Activated T-helper 1 cell treated with anti-CD3 and anti-CD28 coated beads, Interleukin-12 subunit alpha, Interleukin-12 subunit beta, Interleukin-2, Interleukin-4 antibody, amounts not matched to agents 30 ng/mL and 10 ng/mL and 1 ng/mL, durations not matched to agents 14 hours and 24 hours and 36 hours (primary cell): ENCODE results near the gene CDCA8. TPM values are rescaled to one million over a fixed set of nuclear protein-coding genes. Genes with fewer than 3 reads are reported as not detected.

Experiments
- DNase-seq: peaks from one replicate; pipeline ENCODE4 v3.0.0; 2021; ENCODE audit warnings: low spot score
- H3K27ac Mint-ChIP-seq: one replicate; pipeline ENCODE4 v1.8.0; 2021; ENCODE audit warnings: mild to moderate bottlenecking, mixed read lengths
- H3K27me3 Mint-ChIP-seq: one replicate; pipeline ENCODE4 v1.8.0; 2022; ENCODE audit warnings: mild to moderate bottlenecking, moderate library complexity, mixed read lengths; ENCODE audit not compliant: insufficient read depth
- H3K36me3 Mint-ChIP-seq: one replicate; pipeline ENCODE4 v1.8.0; 2021; ENCODE audit warnings: low read depth, mixed read lengths
- H3K4me1 Mint-ChIP-seq: one replicate; pipeline ENCODE4 v1.8.0; 2021; ENCODE audit warnings: low read depth, mixed read lengths
- H3K4me3 Mint-ChIP-seq: one replicate; pipeline ENCODE4 v1.8.0; 2021; ENCODE audit warnings: mild to moderate bottlenecking, moderate library complexity, mixed read lengths
- H3K9me3 Mint-ChIP-seq: one replicate; pipeline ENCODE4 v1.8.0; 2021; ENCODE audit warnings: mixed read lengths
- intact Hi-C: fragments of 100-400 bp; cut with micrococcal nuclease; formaldehyde crosslinking; loops from one replicate; pipeline ENCODE4 v1.15.1; 2024
- total RNA-seq: library from RNA; stranded (reverse); gene quantifications from 2 replicates; pipeline ENCODE4 v1.2.3, GENCODE V29; 2022

The CDCA8 gene
- 33.5 and 37.2 TPM in 2 replicates for total RNA-seq

- peaks cover 50% of the 10 kb centered on the region for H3K4me1 Mint-ChIP-seq
- no peaks in the 10 kb centered on the region for H3K9me3 Mint-ChIP-seq
- H3K4me3 Mint-ChIP-seq: peak within 1 kb of the TSS; percentile 92
- no peaks in the 10 kb centered on the region for H3K27me3 Mint-ChIP-seq
- intact Hi-C loops: loop anchor here (1.0 to 10.0 kb wide), 13 partner anchors 96 to 1545 kb away; partner anchors contain the start of genes MEAF6, MRPS15, MYCBP and SNIP1
- DNase-seq: peak; percentile 99
- peaks cover 40% of the 10 kb centered on the region for H3K36me3 Mint-ChIP-seq
- H3K27ac Mint-ChIP-seq: peak within 1 kb of the TSS; percentile 91
Measured at GRCh38 chr1:37692078-37692833, at the start of gene CDCA8. Gene CDCA8 (plus strand): TSS chr1:37692516. CDS start chr1:37692691, 175 bp downstream.

GRCh38 chr1:37647281-37647680, 45.0 kb upstream of the CDCA8 start:
- Mint-ChIP-seq H3K9me3 (no peaks in the 10 kb centered on the region), H3K27ac (no peak overlapping the region), H3K4me1 (no peaks in the 10 kb centered on the region), H3K4me3 (no peak overlapping the region), H3K27me3 (no peaks in the 10 kb centered on the region), H3K36me3 (no peaks in the 10 kb centered on the region)
- no peak for DNase-seq
- intact Hi-C loops: no loop called here

GRCh38 chr1:37650173-37650572, 42.1 kb upstream of the CDCA8 start:
- intact Hi-C loops: no loop called here
- Mint-ChIP-seq H3K27ac (no peak overlapping the region), H3K36me3 (no peaks in the 10 kb centered on the region), H3K4me3 (no peak overlapping the region), H3K4me1 (no peaks in the 10 kb centered on the region), H3K9me3 (no peaks in the 10 kb centered on the region), H3K27me3 (no peaks in the 10 kb centered on the region)
- no peak for DNase-seq

GRCh38 chr1:37650721-37651120, 41.6 kb upstream of the CDCA8 start:
- no peaks in the 10 kb centered on the region for H3K9me3 Mint-ChIP-seq
- H3K27ac Mint-ChIP-seq: no peak overlapping the region
- intact Hi-C loops: no loop called here
- H3K36me3 Mint-ChIP-seq: no peaks in the 10 kb centered on the region
- DNase-seq: no peak
- H3K4me1 Mint-ChIP-seq: no peaks in the 10 kb centered on the region
- H3K27me3 Mint-ChIP-seq: no peaks in the 10 kb centered on the region
- no peak overlapping the region for H3K4me3 Mint-ChIP-seq

GRCh38 chr1:37651803-37652202, 40.5 kb upstream of the CDCA8 start:
- H3K27ac Mint-ChIP-seq: no peak overlapping the region
- H3K4me3 Mint-ChIP-seq: no peak overlapping the region
- no peak for DNase-seq
- intact Hi-C loops: no loop called here
- H3K4me1 Mint-ChIP-seq: no peaks in the 10 kb centered on the region
- no peaks in the 10 kb centered on the region for H3K27me3 Mint-ChIP-seq
- H3K9me3 Mint-ChIP-seq: no peaks in the 10 kb centered on the region
- no peaks in the 10 kb centered on the region for H3K36me3 Mint-ChIP-seq

- Mint-ChIP-seq H3K9me3 (no peaks in the 10 kb centered on the region), H3K36me3 (no peaks in the 10 kb centered on the region), H3K27me3 (peaks cover 4% of the 10 kb centered on the region), H3K4me1 (no peaks in the 10 kb centered on the region), H3K4me3 (no peak overlapping the region), H3K27ac (no peak overlapping the region)
- DNase-seq: no peak
- intact Hi-C loops: no loop called here
Measured at GRCh38 chr1:37652976-37653375, 39.3 kb upstream of the CDCA8 start.

- DNase-seq: no peak
- Mint-ChIP-seq H3K4me3 (no peak overlapping the region), H3K4me1 (no peaks in the 10 kb centered on the region), H3K9me3 (no peaks in the 10 kb centered on the region), H3K27me3 (peaks cover 7% of the 10 kb centered on the region), H3K27ac (no peak overlapping the region), H3K36me3 (no peaks in the 10 kb centered on the region)
- intact Hi-C loops: no loop called here
Measured at GRCh38 chr1:37653906-37654305, 38.4 kb upstream of the CDCA8 start.

GRCh38 chr1:37655274-37655673, 37.0 kb upstream of the CDCA8 start:
- Mint-ChIP-seq H3K36me3 (no peaks in the 10 kb centered on the region), H3K4me3 (no peak overlapping the region), H3K4me1 (no peaks in the 10 kb centered on the region), H3K27ac (no peak overlapping the region), H3K27me3 (peaks cover 9% of the 10 kb centered on the region), H3K9me3 (no peaks in the 10 kb centered on the region)
- DNase-seq: no peak
- intact Hi-C loops: no loop called here

- no peak for DNase-seq
- H3K27me3 Mint-ChIP-seq: peaks cover 9% of the 10 kb centered on the region
- no peak overlapping the region for H3K27ac Mint-ChIP-seq
- no peaks in the 10 kb centered on the region for H3K36me3 Mint-ChIP-seq
- H3K4me3 Mint-ChIP-seq: no peak overlapping the region
- H3K4me1 Mint-ChIP-seq: no peaks in the 10 kb centered on the region
- intact Hi-C loops: no loop called here
- H3K9me3 Mint-ChIP-seq: no peaks in the 10 kb centered on the region
Measured at GRCh38 chr1:37656026-37656425, 36.3 kb upstream of the CDCA8 start.

- Mint-ChIP-seq H3K27ac (no peak overlapping the region), H3K9me3 (no peaks in the 10 kb centered on the region), H3K36me3 (no peaks in the 10 kb centered on the region), H3K4me1 (no peaks in the 10 kb centered on the region), H3K4me3 (no peak overlapping the region), H3K27me3 (peaks cover 9% of the 10 kb centered on the region)
- intact Hi-C loops: no loop called here
- DNase-seq: no peak
Measured at GRCh38 chr1:37656881-37657280, 35.4 kb upstream of the CDCA8 start.

GRCh38 chr1:37657620-37658412, 34.5 kb upstream of the CDCA8 start:
- DNase-seq: no peak
- Mint-ChIP-seq H3K36me3 (no peaks in the 10 kb centered on the region), H3K27ac (no peak overlapping the region), H3K4me3 (no peak overlapping the region), H3K27me3 (peaks cover 9% of the 10 kb centered on the region), H3K9me3 (no peaks in the 10 kb centered on the region), H3K4me1 (no peaks in the 10 kb centered on the region)
- intact Hi-C loops: no loop called here

- H3K9me3 Mint-ChIP-seq: no peaks in the 10 kb centered on the region
- no peaks in the 10 kb centered on the region for H3K4me1 Mint-ChIP-seq
- intact Hi-C loops: no loop called here
- no peak overlapping the region for H3K27ac Mint-ChIP-seq
- no peak overlapping the region for H3K4me3 Mint-ChIP-seq
- H3K27me3 Mint-ChIP-seq: peaks cover 9% of the 10 kb centered on the region
- no peaks in the 10 kb centered on the region for H3K36me3 Mint-ChIP-seq
- no peak for DNase-seq
Measured at GRCh38 chr1:37658486-37658885, 33.8 kb upstream of the CDCA8 start.

GRCh38 chr1:37660664-37661063, 31.7 kb upstream of the CDCA8 start:
- intact Hi-C loops: no loop called here
- no peaks in the 10 kb centered on the region for H3K36me3 Mint-ChIP-seq
- no peak overlapping the region for H3K4me3 Mint-ChIP-seq
- no peaks in the 10 kb centered on the region for H3K9me3 Mint-ChIP-seq
- H3K27me3 Mint-ChIP-seq: peaks cover 9% of the 10 kb centered on the region
- no peak overlapping the region for H3K27ac Mint-ChIP-seq
- no peak for DNase-seq
- no peaks in the 10 kb centered on the region for H3K4me1 Mint-ChIP-seq
